Effector memory CD4-positive, alpha-beta T cell (primary cell): ENCODE measurements around the gene LDLRAD3.

Experiments used
- DNase-seq, 3 donors: peaks; one replicate each; pipeline ENCODE4 v3.0.0-alpha.2; 2020
- H3K27ac ChIP-seq: 2 replicates; pipeline ENCODE4 v1.7.0; 2013; ENCODE audit warnings: mild to moderate bottlenecking, low read length, moderate library complexity; ENCODE audit not compliant: insufficient read depth, poor library complexity, severe bottlenecking
- H3K27me3 ChIP-seq: replicated peaks from 2 replicates; pipeline ENCODE4 v1.7.0; 2013; ENCODE audit warnings: mild to moderate bottlenecking, low read length; ENCODE audit not compliant: insufficient read depth, control insufficient read depth, poor library complexity, severe bottlenecking
- H3K36me3 ChIP-seq: 2 replicates; pipeline ENCODE4 v1.7.0; 2013; ENCODE audit warnings: mild to moderate bottlenecking, low read length, moderate library complexity; ENCODE audit not compliant: control insufficient read depth, insufficient read depth
- H3K4me1 ChIP-seq: 2 replicates; pipeline ENCODE4 v1.7.0; 2013; ENCODE audit warnings: low read length, mild to moderate bottlenecking; ENCODE audit not compliant: control insufficient read depth, insufficient read depth, poor library complexity, severe bottlenecking
- H3K4me3 ChIP-seq: 2 replicates; pipeline ENCODE4 v1.7.0; 2013; ENCODE audit warnings: low read length, low read depth, mild to moderate bottlenecking; ENCODE audit not compliant: insufficient read depth, poor library complexity, severe bottlenecking
- H3K9me3 ChIP-seq: 2 replicates; pipeline ENCODE4 v1.7.0; 2013; ENCODE audit warnings: mild to moderate bottlenecking, low read length, moderate library complexity; ENCODE audit not compliant: control insufficient read depth

The LDLRAD3 gene

GRCh38 chr11:36061471-36061870 lies 117.6 kb downstream of the LDLRAD3 start:
- Histone ChIP-seq H3K27ac (no peak overlapping the region), H3K36me3 (no peaks in the 10 kb centered on the region), H3K27me3 (no peaks in the 10 kb centered on the region), H3K4me1 (no peaks in the 10 kb centered on the region), H3K4me3 (no peak overlapping the region), H3K9me3 (no peaks in the 10 kb centered on the region)
- DNase-seq = no peak

GRCh38 chr11:36062796-36063365 lies 119.0 kb downstream of the LDLRAD3 start:
- Histone ChIP-seq H3K27me3 (no peaks in the 10 kb centered on the region), H3K36me3 (no peaks in the 10 kb centered on the region), H3K9me3 (no peaks in the 10 kb centered on the region), H3K4me1 (no peaks in the 10 kb centered on the region), H3K27ac (no peak overlapping the region), H3K4me3 (no peak overlapping the region)
- DNase-seq = no peak

- H3K4me3 ChIP-seq = no peak overlapping the region
- no peaks in the 10 kb centered on the region for H3K36me3 ChIP-seq
- H3K27me3 ChIP-seq = no peaks in the 10 kb centered on the region
- no peaks in the 10 kb centered on the region for H3K4me1 ChIP-seq
- no peak overlapping the region for H3K27ac ChIP-seq
- no peak for DNase-seq
- no peaks in the 10 kb centered on the region for H3K9me3 ChIP-seq
Observed at GRCh38 chr11:36065436-36065835, 121.6 kb downstream of the LDLRAD3 start.

DNA sequence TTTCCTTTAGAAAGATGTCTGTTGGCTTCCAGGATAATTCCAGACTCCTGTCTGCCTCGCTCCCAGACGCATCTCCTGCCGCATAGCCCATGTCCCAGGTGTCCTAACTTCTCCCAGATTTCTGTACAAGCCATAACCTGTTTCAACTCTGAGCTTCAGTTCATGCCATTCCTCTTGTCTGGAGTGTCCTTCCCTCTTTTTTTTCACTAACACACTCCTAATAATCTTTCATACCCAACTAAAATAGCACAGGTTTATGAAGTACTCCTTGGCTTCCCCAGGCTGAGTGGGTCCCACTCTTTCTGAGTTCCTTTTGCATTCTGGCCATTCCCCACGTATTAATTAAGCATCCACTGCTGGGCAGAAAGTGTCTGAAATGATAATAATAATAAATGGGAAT lies 123.0 kb downstream of the LDLRAD3 start:
- DNase-seq = no peak
- no peaks in the 10 kb centered on the region for H3K4me1 ChIP-seq
- H3K9me3 ChIP-seq = no peaks in the 10 kb centered on the region
- H3K27ac ChIP-seq = no peak overlapping the region
- H3K27me3 ChIP-seq = no peaks in the 10 kb centered on the region
- H3K4me3 ChIP-seq = no peak overlapping the region
- H3K36me3 ChIP-seq = no peaks in the 10 kb centered on the region

GRCh38 chr11:36069576-36070212 lies 125.8 kb downstream of the LDLRAD3 start:
- no peak for DNase-seq
- no peaks in the 10 kb centered on the region for H3K4me1 ChIP-seq
- H3K9me3 ChIP-seq = no peaks in the 10 kb centered on the region
- no peak overlapping the region for H3K27ac ChIP-seq
- no peaks in the 10 kb centered on the region for H3K36me3 ChIP-seq
- H3K4me3 ChIP-seq = no peak overlapping the region
- no peaks in the 10 kb centered on the region for H3K27me3 ChIP-seq

DNA sequence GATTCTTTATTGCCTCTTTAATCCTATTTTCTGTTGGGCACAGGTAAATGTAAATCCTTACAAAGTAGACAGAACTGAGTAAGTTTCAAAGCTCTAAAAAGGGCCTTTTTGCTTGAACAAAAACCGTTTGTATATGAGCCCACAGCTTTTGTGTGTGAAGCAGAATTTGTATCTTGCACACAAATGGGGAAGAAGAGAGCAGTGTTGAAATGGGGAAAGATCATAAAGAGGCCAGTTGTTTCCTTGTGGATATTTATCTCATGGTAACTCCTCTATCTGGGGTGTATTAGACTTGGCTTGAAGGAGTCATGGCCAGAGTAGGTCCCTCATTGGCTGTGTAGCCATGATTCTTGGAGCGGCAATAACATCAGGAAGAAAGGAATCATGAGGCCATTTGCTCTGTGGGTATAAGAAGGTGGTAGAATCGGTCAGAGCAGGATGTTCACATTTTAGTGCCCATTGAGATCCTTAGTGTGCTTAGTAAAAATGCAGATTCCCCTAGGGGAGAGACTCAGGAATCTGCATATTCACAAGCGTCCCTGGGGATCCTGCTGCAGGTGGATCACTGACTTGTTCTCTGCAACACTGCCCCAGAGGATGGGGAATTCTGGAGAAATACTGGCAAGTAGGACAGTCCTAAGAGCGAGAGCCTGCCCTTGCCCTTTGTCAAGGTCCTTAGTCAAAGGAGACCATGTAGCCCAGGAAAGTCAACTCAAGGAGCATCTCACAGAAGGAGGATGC lies 126.5 kb downstream of the LDLRAD3 start:
- Histone ChIP-seq H3K27me3 (no peaks in the 10 kb centered on the region), H3K4me3 (no peak overlapping the region), H3K27ac (no peak overlapping the region), H3K9me3 (no peaks in the 10 kb centered on the region), H3K36me3 (no peaks in the 10 kb centered on the region), H3K4me1 (no peaks in the 10 kb centered on the region)
- no peak for DNase-seq

GRCh38 chr11:36070954-36071330 lies 127.1 kb downstream of the LDLRAD3 start:
- Histone ChIP-seq H3K36me3 (no peaks in the 10 kb centered on the region), H3K4me3 (no peak overlapping the region), H3K9me3 (no peaks in the 10 kb centered on the region), H3K27me3 (no peaks in the 10 kb centered on the region), H3K27ac (no peak overlapping the region), H3K4me1 (no peaks in the 10 kb centered on the region)
- no peak for DNase-seq

GRCh38 chr11:36071917-36072500 lies 128.1 kb downstream of the LDLRAD3 start:
- H3K4me1 ChIP-seq = no peaks in the 10 kb centered on the region
- no peaks in the 10 kb centered on the region for H3K27me3 ChIP-seq
- no peak for DNase-seq
- H3K36me3 ChIP-seq = no peaks in the 10 kb centered on the region
- H3K9me3 ChIP-seq = no peaks in the 10 kb centered on the region
- no peak overlapping the region for H3K27ac ChIP-seq
- H3K4me3 ChIP-seq = no peak overlapping the region

GRCh38 chr11:36073411-36074203 lies 129.7 kb downstream of the LDLRAD3 start:
- Histone ChIP-seq H3K4me3 (no peak overlapping the region), H3K4me1 (no peaks in the 10 kb centered on the region), H3K27ac (no peak overlapping the region), H3K27me3 (no peaks in the 10 kb centered on the region), H3K36me3 (no peaks in the 10 kb centered on the region), H3K9me3 (no peaks in the 10 kb centered on the region)
- DNase-seq = no peak
